Measurements from ENCODE around the gene PTS.
A peak's percentile ranks its signal among the peaks of the same experiment; 100 is the strongest.

DNA sequence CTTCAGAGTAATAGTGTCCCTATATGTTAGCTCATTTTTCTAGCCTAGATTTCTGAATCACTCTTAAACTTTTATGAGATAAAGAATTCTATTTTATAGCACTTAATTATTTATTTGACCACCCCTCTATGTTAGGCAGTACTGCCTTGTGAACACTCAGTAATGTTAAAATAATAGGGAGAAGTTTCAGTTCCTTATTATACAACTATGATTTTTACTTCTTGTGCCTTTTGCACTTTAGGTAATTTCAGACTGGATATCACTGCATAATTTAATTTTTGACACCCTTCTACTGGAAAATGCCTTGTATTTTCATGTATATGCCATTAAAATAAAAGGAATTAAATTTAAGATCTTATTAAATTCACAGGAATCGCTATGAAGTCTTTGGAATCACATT lies 47.8 kb upstream of the PTS start:
- no peak for TF ChIP-seq TAF1 (IDR thresholded peaks at IDR 0.05; ENCODE audit: low read depth, low read length)
- no peak for TF ChIP-seq POLR2AphosphoS5 (IDR thresholded peaks at IDR 0.05; ENCODE audit: low read depth, low read length)
- TF ChIP-seq POU2F2 (IDR thresholded peaks at IDR 0.05; ENCODE audit: low read depth, low read length) = no peak
- no peak for TF ChIP-seq POLR2A (IDR thresholded peaks at IDR 0.05; ENCODE audit: low read depth, low read length)
- peak; percentile 71 for TF ChIP-seq SPI1 (IDR thresholded peaks at IDR 0.05; ENCODE audit: low read depth, low read length)
- TF ChIP-seq PAX5 (IDR thresholded peaks at IDR 0.05; ENCODE audit: insufficient read depth, low read length, severe bottlenecking) = no peak
